GM12873 (cell line): Measurements from ENCODE around the gene DDX52.

Experiments used
- CTCF ChIP-seq: IDR thresholded peaks from 2 replicates; pipeline ENCODE4 v1.5.1; 2012; ENCODE audit warnings: low read depth, mild to moderate bottlenecking, moderate library complexity, low read length, control low read depth; ENCODE audit not compliant: insufficient read depth; ENCODE audit errors: missing control alignments

DDX52 gene

DNA sequence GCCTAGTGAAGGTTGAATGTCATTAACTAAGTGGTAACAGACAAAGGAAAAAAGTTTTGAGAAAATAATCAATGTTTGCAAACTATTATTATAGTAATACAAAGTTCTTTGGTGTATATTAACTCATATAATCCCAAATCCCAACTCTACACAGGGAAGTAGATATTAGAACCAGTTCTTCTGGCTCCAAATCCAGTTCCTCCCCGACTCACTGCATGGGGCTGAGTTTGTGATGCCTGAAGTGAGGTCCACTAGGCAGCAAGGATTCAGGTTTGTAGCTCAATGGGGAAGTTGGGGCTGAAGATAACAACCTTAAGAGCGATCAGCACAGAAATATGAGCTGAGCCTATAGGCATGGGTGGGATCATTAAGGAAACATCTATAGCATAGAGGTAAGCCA is 28.4 kb downstream of the DDX52 start:
- no peak for TF ChIP-seq CTCF

DNA sequence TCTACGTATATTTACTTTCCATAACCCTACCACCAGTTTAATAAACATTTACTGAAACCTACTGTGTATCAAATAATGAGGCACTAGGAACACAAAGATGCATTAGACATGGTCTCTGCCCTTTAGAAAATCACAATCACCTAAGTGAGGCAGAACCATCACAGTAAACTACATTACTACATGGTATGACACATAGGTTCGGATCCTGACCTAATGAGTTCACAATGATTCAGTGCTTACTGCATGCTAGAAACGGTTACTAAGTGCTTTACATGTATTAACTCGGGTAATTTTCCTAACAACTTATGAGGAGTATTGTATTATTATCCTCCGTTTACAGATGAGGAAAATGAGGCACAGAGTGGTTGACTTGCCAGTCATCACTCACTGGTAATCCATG is 28.9 kb downstream of the DDX52 start:
- TF ChIP-seq CTCF = no peak

DNA sequence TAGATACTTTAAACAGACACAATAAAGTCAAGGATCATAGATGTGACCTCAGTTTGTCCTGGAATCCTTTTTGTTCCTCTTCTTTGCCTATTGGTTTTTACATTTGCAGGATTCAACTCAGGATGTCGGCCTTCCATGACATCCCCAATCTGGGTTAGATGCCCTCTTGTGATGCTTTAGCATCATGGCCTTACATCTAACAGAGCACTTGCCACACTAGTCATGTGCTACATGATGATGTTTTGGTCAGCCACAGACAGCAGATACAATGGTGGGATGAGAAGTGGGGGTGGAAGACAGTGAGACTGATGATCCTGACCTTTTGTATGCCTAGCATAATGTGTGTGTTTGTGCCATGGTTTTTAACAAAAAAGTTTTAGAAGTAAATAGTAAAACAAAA is 32.3 kb downstream of the DDX52 start:
- no peak for TF ChIP-seq CTCF

- peak; percentile 40 for TF ChIP-seq CTCF
Observed at GRCh38 chr17:37609170-37610040, 33.8 kb downstream of the DDX52 start, which contains the start of gene SYNRG. Gene SYNRG (minus strand): TSS chr17:37609418. CDS start chr17:37609355, 63 bp downstream.

DNA sequence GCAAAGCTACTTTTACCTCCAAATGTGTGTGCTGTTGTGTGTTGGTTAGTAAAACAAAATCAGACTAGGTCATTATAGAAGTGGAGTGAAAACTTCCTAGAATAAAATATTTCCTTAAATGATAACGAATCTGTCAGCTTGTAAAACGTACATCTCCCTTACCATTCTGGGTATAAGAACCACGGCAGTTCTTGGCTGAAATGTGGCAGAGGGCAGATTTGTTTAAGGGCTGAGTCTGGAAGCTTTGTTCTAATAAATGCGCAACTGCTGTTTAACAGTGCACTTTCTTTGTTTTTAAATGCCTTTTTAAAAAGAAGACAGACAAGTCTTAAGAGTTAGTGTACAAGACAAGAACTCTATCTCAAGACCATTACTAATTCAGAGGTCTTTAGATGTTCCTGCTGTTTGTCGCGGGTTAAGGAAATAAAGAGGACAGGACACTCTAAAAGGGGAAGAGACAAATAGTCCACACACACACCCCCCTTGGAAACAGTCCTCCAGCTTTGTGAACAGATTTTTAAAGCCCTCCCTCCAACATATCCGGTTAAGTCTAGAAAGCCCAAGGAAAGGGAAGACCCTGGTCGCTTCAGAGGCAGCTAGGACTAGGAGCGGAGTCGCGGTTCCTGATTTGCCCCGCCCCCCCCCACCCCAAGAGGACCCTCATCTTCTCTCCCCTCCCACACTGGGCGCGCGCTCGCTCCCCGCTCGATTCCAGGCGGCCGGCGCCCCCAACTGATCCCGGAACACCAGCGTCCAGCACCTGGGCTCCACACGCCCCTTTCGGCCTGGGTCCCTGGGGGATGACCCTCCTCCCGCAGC is 34.7 kb downstream of the DDX52 start:
- TF ChIP-seq CTCF = no peak

DNA sequence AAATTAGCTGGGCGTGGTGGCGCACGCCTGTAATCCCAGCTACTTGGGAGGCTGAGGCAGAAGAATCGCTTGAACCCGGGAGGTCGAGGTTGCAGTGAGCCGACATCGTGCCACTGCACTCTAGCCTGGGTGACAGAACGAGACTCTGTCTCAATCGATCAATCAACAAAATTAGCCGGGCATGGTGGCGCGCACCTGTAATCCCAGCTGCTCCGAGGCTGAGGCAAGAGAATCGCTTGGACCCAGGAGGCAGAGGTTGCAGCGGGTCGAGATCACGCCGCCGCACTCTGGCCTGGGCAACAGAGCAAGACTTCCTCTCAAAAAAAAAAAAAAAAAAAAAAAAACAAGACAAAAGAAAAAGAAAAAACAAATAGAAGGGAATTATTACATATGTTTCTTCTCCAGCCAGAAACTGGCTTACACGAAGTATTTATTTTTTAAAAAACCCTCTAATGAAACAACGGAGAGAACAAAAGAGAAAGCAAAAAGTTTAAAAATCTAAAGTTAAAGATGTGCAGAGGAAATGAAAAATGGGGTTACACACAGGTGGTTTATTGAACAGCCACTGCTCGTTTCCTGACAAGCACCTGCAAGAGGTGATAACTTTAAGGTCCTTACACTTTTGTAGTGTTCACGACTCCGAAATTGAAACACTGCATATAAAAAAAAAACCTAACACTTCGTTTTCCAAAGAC is 35.5 kb downstream of the DDX52 start:
- no peak for TF ChIP-seq CTCF

- TF ChIP-seq CTCF = no peak
Observed at GRCh38 chr17:37605813-37606505, 37.3 kb downstream of the DDX52 start.
